GM19463 (cell line): ENCODE results near the gene CAMKK1.
"Not testable (repeated sequence)": the region's sequence is repeated elsewhere in the genome, so short reads cannot be mapped to it uniquely, and the experiment has no call there.

ENCODE experiments used
- ATAC-seq: cut with Tn5 transposase; IDR thresholded peaks from one replicate; pipeline ENCODE4 v1.9.1; 2021; ENCODE audit warnings: mild to moderate bottlenecking, moderate library complexity; ENCODE audit not compliant: unreplicated experiment

The CAMKK1 gene

GRCh38 chr17:3880983-3881382 lies 11.9 kb downstream of the CAMKK1 start:
- no peak for ATAC-seq

DNA sequence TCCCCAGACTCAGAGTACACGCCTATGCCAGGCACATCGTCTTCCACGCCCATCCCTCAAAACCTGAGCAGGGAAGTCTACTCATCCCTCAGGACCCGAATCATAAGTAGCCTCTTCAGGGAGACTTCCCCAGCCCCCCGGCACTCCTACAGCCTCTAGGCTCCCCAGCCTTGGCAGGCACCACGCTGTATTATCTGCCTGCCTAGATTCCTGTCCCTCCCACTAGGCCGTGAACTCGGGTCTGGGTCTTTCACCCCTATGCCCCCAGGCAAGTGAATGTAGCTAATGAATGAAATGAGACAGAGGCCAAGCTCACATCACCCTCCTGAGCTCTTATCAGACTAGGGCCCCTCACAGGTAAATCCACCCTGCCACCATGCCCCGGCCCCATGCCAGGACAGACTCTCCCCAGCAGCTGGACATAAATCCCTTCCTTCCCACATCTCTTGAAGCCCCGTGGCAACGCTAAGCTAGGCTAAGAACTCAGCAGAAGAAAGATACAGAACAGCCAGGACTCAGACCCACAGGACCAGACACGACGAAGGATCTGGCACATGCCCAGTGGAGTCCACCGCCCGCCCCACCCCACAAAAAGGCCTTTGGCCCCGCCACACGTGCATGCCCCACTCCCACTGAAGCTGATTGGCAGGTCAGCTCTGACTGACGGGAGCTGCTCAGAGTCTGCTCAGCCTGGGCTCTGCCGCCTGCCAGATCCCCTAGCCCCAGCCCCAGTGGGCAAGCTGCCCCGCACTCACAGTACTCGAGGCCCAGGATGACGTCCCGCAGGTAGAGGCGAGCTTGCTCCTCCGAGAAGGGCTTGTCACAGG lies 13.0 kb downstream of the CAMKK1 start:
- ATAC-seq = no peak

DNA sequence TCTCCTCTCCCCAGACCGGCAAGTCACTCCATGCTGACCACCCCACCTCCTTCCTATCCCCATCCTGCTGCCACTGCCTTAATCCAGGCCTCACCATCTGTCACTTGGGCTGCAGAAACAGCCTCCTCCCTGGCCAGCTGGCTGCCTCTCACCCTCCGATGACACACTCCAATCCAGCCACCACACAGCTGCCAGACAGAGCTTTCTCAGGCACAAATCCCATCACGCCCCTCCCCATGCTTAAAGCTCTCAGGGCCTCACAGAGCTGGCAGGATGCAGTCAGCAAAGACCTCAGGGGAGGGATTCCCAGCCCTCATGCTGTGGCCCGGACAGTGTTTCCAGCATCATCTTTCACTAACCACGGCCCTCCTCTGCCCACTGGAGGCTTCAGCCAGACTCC lies 13.7 kb downstream of the CAMKK1 start:
- no peak for ATAC-seq

- ATAC-seq = no peak
Measured at GRCh38 chr17:3877220-3877619, 15.6 kb downstream of the CAMKK1 start.

- no peak for ATAC-seq
Measured at GRCh38 chr17:3875317-3875716, 17.5 kb downstream of the CAMKK1 start.

DNA sequence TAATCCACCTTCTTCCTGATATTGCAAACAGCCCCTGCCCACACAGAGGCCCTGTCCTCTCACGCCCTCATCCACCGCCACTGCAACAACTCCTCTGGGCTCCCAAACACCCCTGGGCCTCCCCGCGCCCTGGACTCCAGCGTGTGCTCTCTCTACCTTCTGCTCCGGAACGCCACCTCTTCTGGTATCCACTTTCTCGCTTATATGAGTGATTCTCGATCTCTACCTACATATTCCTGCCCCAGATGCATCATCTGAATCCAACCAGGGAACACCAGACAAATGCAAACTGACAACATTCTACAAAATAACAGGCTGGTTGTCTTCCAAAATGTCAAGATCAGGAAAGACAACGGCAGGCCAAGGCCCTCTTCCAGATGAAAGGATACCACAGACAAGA lies 19.0 kb downstream of the CAMKK1 start:
- no peak for ATAC-seq

GRCh38 chr17:3870871-3871306 lies 22.0 kb downstream of the CAMKK1 start:
- no peak for ATAC-seq

GRCh38 chr17:3867606-3868005 lies 25.2 kb downstream of the CAMKK1 start:
- ATAC-seq = no peak

DNA sequence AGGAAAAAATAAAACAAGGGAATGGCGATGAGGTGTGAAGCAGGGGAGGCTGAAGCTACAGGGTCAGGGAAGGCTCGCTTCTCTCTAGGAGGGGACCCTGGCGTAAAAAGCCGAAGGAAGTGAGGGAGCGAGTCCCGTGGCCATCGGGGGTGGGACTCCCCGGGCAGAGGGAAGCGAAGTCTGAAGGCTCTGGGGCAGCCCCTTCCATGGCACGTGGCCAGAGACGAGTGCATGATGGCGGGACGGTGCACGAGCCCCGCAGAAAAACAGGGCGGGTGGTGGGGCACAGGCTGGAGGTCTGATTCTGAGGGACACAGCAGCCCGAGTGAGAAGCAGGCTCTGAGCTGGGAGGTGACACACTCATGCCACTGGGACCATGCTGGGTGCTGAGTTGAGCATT lies 25.7 kb downstream of the CAMKK1 start:
- no peak for ATAC-seq

DNA sequence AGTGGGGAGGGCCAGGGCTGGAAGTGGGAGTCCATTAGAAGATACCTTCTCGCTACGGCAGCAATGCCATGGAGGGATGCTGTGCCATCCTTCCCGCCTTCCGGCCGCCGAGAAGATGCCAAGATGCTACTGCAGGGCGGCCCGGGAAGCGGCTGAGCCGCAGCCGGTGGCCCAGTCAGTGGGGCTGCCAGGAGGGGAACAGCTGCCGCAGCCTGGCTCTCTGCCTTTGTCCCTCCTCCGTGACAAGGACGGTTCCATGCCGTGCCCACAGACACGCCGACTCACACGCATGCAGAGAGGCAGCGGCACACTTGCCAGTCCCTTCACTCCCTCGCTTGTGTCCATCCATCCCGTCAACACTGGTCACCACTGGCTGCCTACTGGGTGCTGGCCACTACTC lies 26.6 kb downstream of the CAMKK1 start:
- ATAC-seq = no peak

DNA sequence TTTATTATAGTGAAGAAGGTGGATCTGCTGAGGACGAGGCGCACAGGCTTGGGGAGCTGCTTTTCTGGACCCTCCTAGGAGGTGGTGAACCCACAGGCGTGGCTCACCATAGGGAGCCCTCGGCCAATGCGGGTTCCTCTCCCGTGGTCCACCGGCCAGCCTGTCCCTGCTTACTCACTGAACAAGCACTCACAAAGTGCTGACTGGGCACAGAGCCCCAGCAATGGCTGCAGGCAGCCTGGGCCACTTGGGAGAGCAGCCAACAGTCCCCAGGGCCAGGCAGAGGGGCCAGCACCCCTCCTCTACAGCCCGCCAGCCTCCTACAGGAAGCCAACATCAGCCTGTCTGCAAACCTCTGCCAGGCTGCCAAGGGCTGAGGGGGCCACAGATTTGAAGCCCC lies 27.7 kb downstream of the CAMKK1 start:
- no peak for ATAC-seq

GRCh38 chr17:3864534-3864933 lies 28.3 kb downstream of the CAMKK1 start:
- no peak for ATAC-seq

DNA sequence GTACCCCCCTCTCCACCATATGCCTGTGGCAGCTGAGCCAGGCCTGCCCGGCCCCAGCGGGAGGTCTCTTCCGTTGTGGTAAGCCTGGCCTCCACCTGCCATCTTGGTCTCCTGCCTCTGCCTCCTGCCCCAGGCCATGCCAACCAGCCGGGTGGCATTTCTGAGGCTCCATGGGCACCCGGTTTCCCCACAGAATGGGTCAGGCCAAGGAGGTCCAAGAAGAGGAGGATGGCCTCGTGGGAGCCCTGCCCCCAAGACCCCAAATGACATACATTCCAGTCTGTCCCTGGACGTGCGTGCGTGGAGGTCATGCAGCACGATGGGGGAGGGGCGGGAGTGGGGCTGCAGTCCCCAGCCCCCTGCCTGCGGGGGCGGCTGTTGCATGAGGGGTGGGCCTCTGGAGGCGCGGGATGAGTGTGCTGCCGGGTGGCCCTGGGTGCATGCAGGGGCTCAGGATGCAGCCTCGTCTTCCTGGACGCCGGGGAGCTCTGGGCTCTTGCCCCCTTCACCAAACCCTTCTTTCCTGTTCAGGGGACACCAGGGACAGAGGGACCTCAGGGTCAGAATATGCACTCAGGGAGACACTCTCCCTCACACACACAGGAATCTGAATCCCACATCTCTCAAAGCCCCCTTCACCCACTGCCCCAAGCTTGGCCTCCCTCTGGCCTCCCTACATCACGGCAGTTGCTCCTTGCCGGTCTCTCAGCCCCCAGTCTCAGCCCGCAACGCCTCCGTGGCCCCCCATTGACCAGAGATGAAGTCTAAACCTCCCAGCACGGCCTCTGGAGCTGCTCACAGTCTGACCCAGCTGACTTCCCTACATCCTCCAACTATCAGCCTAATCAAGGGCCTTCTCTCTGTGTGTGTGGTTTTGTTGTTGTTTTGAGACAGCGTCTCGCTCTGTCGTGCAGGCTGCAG lies 30.8 kb downstream of the CAMKK1 start:
- no peak for ATAC-seq

GRCh38 chr17:3860939-3861700 lies 31.7 kb downstream of the CAMKK1 start:
- ATAC-seq = no peak

- no peak for ATAC-seq
Measured at GRCh38 chr17:3859940-3860339, 32.9 kb downstream of the CAMKK1 start.

- ATAC-seq = no peak
Measured at GRCh38 chr17:3857261-3858105, 35.4 kb downstream of the CAMKK1 start.

GRCh38 chr17:3854204-3854603 lies 38.6 kb downstream of the CAMKK1 start:
- not testable (repeated sequence) for ATAC-seq

- ATAC-seq = no peak
Measured at GRCh38 chr17:3852561-3852960, 40.3 kb downstream of the CAMKK1 start.

- ATAC-seq = no peak
Measured at GRCh38 chr17:3851461-3852100, 41.3 kb downstream of the CAMKK1 start.
